ENCODE data around the gene INPP5A.

The INPP5A gene

GRCh38 chr10:132580617-132581016, 43.0 kb downstream of the INPP5A start:
- Histone ChIP-seq H3K9ac (ENCODE audit: low read depth, low read length, poor library complexity, severe bottlenecking) (no peak overlapping the region), H3K36me3 (ENCODE audit: insufficient read depth, low read length) (peaks cover 6% of the 10 kb centered on the region; the same call in 1 of the 2 replicates), H3K4me2 (ENCODE audit: low read depth, low read length, poor library complexity, severe bottlenecking) (no peak overlapping the region), H3K4me3 (ENCODE audit: low read length, poor library complexity, severe bottlenecking) (no peak overlapping the region), H2AFZ (ENCODE audit: low read length) (no peak overlapping the region), H3F3A (ENCODE audit: low read depth) (peaks cover 5% of the 10 kb centered on the region), H3K4me1 (ENCODE audit: insufficient read depth, low read length, poor library complexity, severe bottlenecking) (peaks cover 30% of the 10 kb centered on the region), H4K20me1 (ENCODE audit: insufficient read depth, low read length, poor library complexity, severe bottlenecking) (peaks cover 34% of the 10 kb centered on the region), H3K9me2 (replicated peaks; ENCODE audit: low read depth, low read length) (no peaks in the 10 kb centered on the region), H3K79me2 (ENCODE audit: insufficient read depth, low read length) (peaks cover 97% of the 10 kb centered on the region), H3K9me3 (ENCODE audit: insufficient read depth, low read depth, low read length) (no peaks in the 10 kb centered on the region), H3K27me3 (ENCODE audit: insufficient read depth, low read length, poor library complexity, severe bottlenecking) (no peaks in the 10 kb centered on the region)
- no peak for TF ChIP-seq CTCF (conservative IDR thresholded peaks at IDR 0.05; ENCODE audit: low read length)
- TF ChIP-seq EZH2phosphoT487 (IDR thresholded peaks at IDR 0.05; ENCODE audit: borderline replicate concordance): no peak

GRCh38 chr10:132582137-132582536, 44.5 kb downstream of the INPP5A start:
- Histone ChIP-seq H2AFZ (ENCODE audit: low read length) (no peak overlapping the region), H3K9ac (ENCODE audit: low read depth, low read length, poor library complexity, severe bottlenecking) (no peak overlapping the region), H3K9me2 (replicated peaks; ENCODE audit: low read depth, low read length) (no peaks in the 10 kb centered on the region), H3K9me3 (ENCODE audit: insufficient read depth, low read depth, low read length) (no peaks in the 10 kb centered on the region), H3F3A (ENCODE audit: low read depth) (no peaks in the 10 kb centered on the region), H3K36me3 (ENCODE audit: insufficient read depth, low read length) (peaks cover 6% of the 10 kb centered on the region; the same call in 1 of the 2 replicates), H4K20me1 (ENCODE audit: insufficient read depth, low read length, poor library complexity, severe bottlenecking) (peaks cover 19% of the 10 kb centered on the region), H3K4me2 (ENCODE audit: low read depth, low read length, poor library complexity, severe bottlenecking) (no peak overlapping the region), H3K4me1 (ENCODE audit: insufficient read depth, low read length, poor library complexity, severe bottlenecking) (peaks cover 16% of the 10 kb centered on the region), H3K27me3 (ENCODE audit: insufficient read depth, low read length, poor library complexity, severe bottlenecking) (no peaks in the 10 kb centered on the region), H3K79me2 (ENCODE audit: insufficient read depth, low read length) (peaks cover 97% of the 10 kb centered on the region), H3K4me3 (ENCODE audit: low read length, poor library complexity, severe bottlenecking) (no peak overlapping the region)
- TF ChIP-seq EZH2phosphoT487 (IDR thresholded peaks at IDR 0.05; ENCODE audit: borderline replicate concordance): no peak
- no peak for TF ChIP-seq CTCF (conservative IDR thresholded peaks at IDR 0.05; ENCODE audit: low read length)

- TF ChIP-seq CTCF (conservative IDR thresholded peaks at IDR 0.05; ENCODE audit: low read length) (no peak), EZH2phosphoT487 (IDR thresholded peaks at IDR 0.05; ENCODE audit: borderline replicate concordance) (no peak)
- peaks cover 16% of the 10 kb centered on the region for H4K20me1 ChIP-seq (ENCODE audit: insufficient read depth, low read length, poor library complexity, severe bottlenecking)
- no peaks in the 10 kb centered on the region for H3K9me3 ChIP-seq (ENCODE audit: insufficient read depth, low read depth, low read length)
- H3K27me3 ChIP-seq (ENCODE audit: insufficient read depth, low read length, poor library complexity, severe bottlenecking): no peaks in the 10 kb centered on the region
- H3K4me3 ChIP-seq (ENCODE audit: low read length, poor library complexity, severe bottlenecking): no peak overlapping the region
- peaks cover 11% of the 10 kb centered on the region for H3K4me1 ChIP-seq (ENCODE audit: insufficient read depth, low read length, poor library complexity, severe bottlenecking)
- peaks cover 96% of the 10 kb centered on the region for H3K79me2 ChIP-seq (ENCODE audit: insufficient read depth, low read length)
- H3K4me2 ChIP-seq (ENCODE audit: low read depth, low read length, poor library complexity, severe bottlenecking): no peak overlapping the region
- H2AFZ ChIP-seq (ENCODE audit: low read length): no peak overlapping the region
- no peaks in the 10 kb centered on the region for H3F3A ChIP-seq (ENCODE audit: low read depth)
- no peaks in the 10 kb centered on the region for H3K9me2 ChIP-seq (replicated peaks; ENCODE audit: low read depth, low read length)
- H3K36me3 ChIP-seq (ENCODE audit: insufficient read depth, low read length): peaks cover 6% of the 10 kb centered on the region; the same call in 1 of the 2 replicates
- H3K9ac ChIP-seq (ENCODE audit: low read depth, low read length, poor library complexity, severe bottlenecking): no peak overlapping the region
Observed at GRCh38 chr10:132582771-132583170, 45.2 kb downstream of the INPP5A start.

Data from Loucy (cell line).